Transverse colon (tissue), 4 donors: ENCODE data around the gene UMODL1. TPM values are rescaled to one million over a fixed set of nuclear protein-coding genes. Genes with fewer than 3 reads are reported as not detected.
A peak's percentile ranks its signal among the peaks of the same experiment; 100 is the strongest.

Source experiments
- DNase-seq: peaks from one replicate; pipeline ENCODE4 v3.0.0-alpha.2; 2019
- H3K27ac ChIP-seq, 4 donors: fragments of 200-600 bp; sonication (generic); 2 replicates each; pipeline ENCODE4 v1.5.1; 2016 to 2018; ENCODE audit warnings: inconsistent platforms in 4 of 4
- H3K27me3 ChIP-seq: fragments of 200-600 bp; sonication (generic); 2 replicates; pipeline ENCODE4 v1.5.1; 2017; ENCODE audit warnings: inconsistent platforms
- H3K36me3 ChIP-seq, 4 donors: fragments of 200-600 bp; sonication (generic); 2 replicates each; pipeline ENCODE4 v1.5.1; 2017 to 2019; ENCODE audit warnings: inconsistent platforms in 4 of 4
- H3K4me1 ChIP-seq, 4 donors: fragments of 200-600 bp; sonication (generic); 2 replicates each; pipeline ENCODE4 v1.5.1; 2017 to 2020; ENCODE audit warnings: inconsistent platforms in 4 of 4
- H3K4me3 ChIP-seq, 4 donors: fragments of 200-600 bp; sonication (generic); 1 replicate in 1 of 4; 2 replicates in 3 of 4; pipeline versions ENCODE4 v1.5.1 to v1.6.1; 2017 to 2019; ENCODE audit warnings: inconsistent platforms in 4 of 4
- H3K9me3 ChIP-seq, 2 donors: fragments of 200-600 bp; sonication (generic); 2 replicates each; pipeline ENCODE4 v1.5.1; 2017 to 2019; ENCODE audit warnings: inconsistent platforms in 2 of 2
- EP300 ChIP-seq: sonication (generic); formaldehyde crosslinking; IDR thresholded peaks from one replicate; pipeline ENCODE4 v1.6.1; 2017; ENCODE audit warnings: antibody characterized with exemption, low read depth
- POLR2A ChIP-seq: fragments of 450-650 bp; IDR thresholded peaks from one replicate; pipeline ENCODE4 v1.6.1; 2016; ENCODE audit warnings: antibody characterized with exemption, mild to moderate bottlenecking, moderate library complexity
- POLR2AphosphoS5 ChIP-seq, 3 donors: sonication (generic); formaldehyde crosslinking; IDR thresholded peaks; one replicate each; pipeline ENCODE4 v1.6.1; 2016; ENCODE audit warnings: antibody characterized with exemption in 3 of 3
- WGBS, 2 donors: methylation state at CpG; one replicate each; pipeline ENCODE4 v1.1.5; 2018; ENCODE audit warnings: low coverage in 1 of 2; 5-methylcytosine and 5-hydroxymethylcytosine counted together
- in situ Hi-C, 4 donors: fragments of 200-750 bp; cut with MboI; loops; one replicate each; pipeline versions ENCODE4 v1.15.0 to v1.15.1; 2017; ENCODE audit warnings: low sequenced_read_pairs in 3 of 4, low pct_ligation_motif_present in 1 of 4, low pct_unique_long_range_greater_than_20kb in 1 of 4
- intact Hi-C: fragments of 100-400 bp; cut with DNase I; formaldehyde crosslinking; loops from one replicate; pipeline ENCODE4 v1.15.1; 2023; ENCODE audit warnings: low total_unique reads
- total RNA-seq, 4 donors: library from RNA; depleted of rRNA; stranded (reverse); fragments of >200 nt; gene quantifications; one replicate each; pipeline ENCODE4 v1.1.0, GENCODE V29; 2016
- TF ChIP-seq, protein P1 (sequence below), 5 experiments: fragments of 200-600 bp in 3 of 5; fragments of 450-650 bp in 2 of 5; sonication (generic) in 3 of 5; IDR thresholded peaks; 1 replicate in 2 of 5; 2 replicates in 3 of 5; pipeline ENCODE4 v1.5.1; 2016 to 2017; ENCODE audit warnings: antibody characterized with exemption in 5 of 5, inconsistent platforms in 3 of 5, mild to moderate bottlenecking in 2 of 5, moderate library complexity in 1 of 5

UMODL1 gene
- total RNA-seq, 4 donors from 2014 or later = 0.16 to 3.2 (median 0.68) TPM; not detected in 1

GRCh38 chr21:42093991-42094421 lies 22.9 kb downstream of the UMODL1 start:
- intact Hi-C loops = no loop called here
- Histone ChIP-seq H3K27me3 (no peaks in the 10 kb centered on the region), H3K4me1 (peaks cover 12 to 26% (median 19%) of the 10 kb centered on the region in 4 donors), H3K36me3 (no peaks in the 10 kb centered on the region), H3K4me3 (no peak overlapping the region), H3K27ac (no peak overlapping the region), H3K9me3 (peaks cover 0 to 3% of the 10 kb centered on the region in 2 donors)
- 93% methylated on average over 15 of the region's 15 CpGs; no CpG with 5 or more reads in 1 of the 2 donors for WGBS, 2 donors
- TF ChIP-seq POLR2AphosphoS5 (IDR thresholded peaks at IDR 0.05) (no peak), POLR2A (no peak)
- DNase-seq = no peak
- in situ Hi-C loops = no loop called here

DNA sequence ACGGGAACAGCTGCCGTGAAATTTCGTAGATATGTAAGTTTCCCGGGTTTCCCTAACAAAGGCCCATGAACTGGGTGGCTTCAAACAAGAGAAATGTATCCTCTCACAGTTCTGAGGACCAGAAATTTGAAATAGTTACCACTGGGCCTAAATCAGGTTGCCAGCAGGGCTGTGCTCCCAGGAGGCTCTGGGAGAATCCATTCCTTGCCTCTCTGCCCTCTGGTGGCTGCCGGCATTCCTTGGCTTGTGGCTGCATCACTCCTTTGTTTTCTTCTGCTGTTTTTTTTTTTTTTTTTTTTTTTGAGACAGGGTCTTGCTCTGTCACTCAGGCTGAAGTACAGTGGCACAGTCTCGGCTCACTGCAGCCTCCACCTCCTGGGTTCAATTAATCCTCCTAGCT lies 23.7 kb downstream of the UMODL1 start:
- Histone ChIP-seq H3K4me3 (no peak overlapping the region), H3K27me3 (no peaks in the 10 kb centered on the region), H3K27ac (no peak overlapping the region), H3K36me3 (no peaks in the 10 kb centered on the region), H3K9me3 (peaks cover 0 to 3% of the 10 kb centered on the region in 2 donors), H3K4me1 (peaks cover 11 to 18% (median 15%) of the 10 kb centered on the region in 4 donors)
- intact Hi-C loops = no loop called here
- in situ Hi-C loops = no loop called here
- TF ChIP-seq, protein P1, sequence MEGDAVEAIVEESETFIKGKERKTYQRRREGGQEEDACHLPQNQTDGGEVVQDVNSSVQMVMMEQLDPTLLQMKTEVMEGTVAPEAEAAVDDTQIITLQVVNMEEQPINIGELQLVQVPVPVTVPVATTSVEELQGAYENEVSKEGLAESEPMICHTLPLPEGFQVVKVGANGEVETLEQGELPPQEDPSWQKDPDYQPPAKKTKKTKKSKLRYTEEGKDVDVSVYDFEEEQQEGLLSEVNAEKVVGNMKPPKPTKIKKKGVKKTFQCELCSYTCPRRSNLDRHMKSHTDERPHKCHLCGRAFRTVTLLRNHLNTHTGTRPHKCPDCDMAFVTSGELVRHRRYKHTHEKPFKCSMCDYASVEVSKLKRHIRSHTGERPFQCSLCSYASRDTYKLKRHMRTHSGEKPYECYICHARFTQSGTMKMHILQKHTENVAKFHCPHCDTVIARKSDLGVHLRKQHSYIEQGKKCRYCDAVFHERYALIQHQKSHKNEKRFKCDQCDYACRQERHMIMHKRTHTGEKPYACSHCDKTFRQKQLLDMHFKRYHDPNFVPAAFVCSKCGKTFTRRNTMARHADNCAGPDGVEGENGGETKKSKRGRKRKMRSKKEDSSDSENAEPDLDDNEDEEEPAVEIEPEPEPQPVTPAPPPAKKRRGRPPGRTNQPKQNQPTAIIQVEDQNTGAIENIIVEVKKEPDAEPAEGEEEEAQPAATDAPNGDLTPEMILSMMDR (IDR thresholded peaks at IDR 0.05) = no peak
- TF ChIP-seq EP300 (no peak), POLR2A (no peak), POLR2AphosphoS5 (IDR thresholded peaks at IDR 0.05) (no peak)
- 95% methylated on average over 5 of the region's 6 CpGs; no CpG with 5 or more reads in 1 of the 2 donors for WGBS, 2 donors
- DNase-seq = no peak

- Histone ChIP-seq H3K4me3 (no peak overlapping the region), H3K36me3 (no peaks in the 10 kb centered on the region), H3K9me3 (peaks cover 0 to 3% of the 10 kb centered on the region in 2 donors), H3K27ac (no peak overlapping the region), H3K4me1 (peaks cover 11 to 18% (median 15%) of the 10 kb centered on the region in 4 donors), H3K27me3 (no peaks in the 10 kb centered on the region)
- no peak for DNase-seq
- in situ Hi-C loops (no loop called here), intact Hi-C loops (no loop called here)
- no peak for TF ChIP-seq EP300
- TF ChIP-seq, protein P1 (IDR thresholded peaks at IDR 0.05) = no peak
- 98% methylated on average over 2 of the region's 2 CpGs; no CpG with 5 or more reads in 1 of the 2 donors for WGBS, 2 donors
These were observed 24.5 kb downstream of the UMODL1 start for GRCh38 chr21:42095581-42095980.

- H3K36me3 ChIP-seq = no peaks in the 10 kb centered on the region
- no peaks in the 10 kb centered on the region for H3K27me3 ChIP-seq
- TF ChIP-seq, protein P1 (IDR thresholded peaks at IDR 0.05) = no peak
- no peak for TF ChIP-seq POLR2AphosphoS5 (IDR thresholded peaks at IDR 0.05)
- TF ChIP-seq POLR2A = no peak
- in situ Hi-C loops (no loop called here), intact Hi-C loops (no loop called here)
- no peak overlapping the region for H3K4me3 ChIP-seq
- DNase-seq = no peak
- H3K9me3 ChIP-seq = peaks cover 0 to 3% of the 10 kb centered on the region in 2 donors
- peaks cover 11 to 26% (median 17%) of the 10 kb centered on the region in 4 donors for H3K4me1 ChIP-seq
- no peak overlapping the region for H3K27ac ChIP-seq
- WGBS, 2 donors = 82 to 83% methylated on average over 3 to 10 of the region's 10 CpGs
These were observed 25.4 kb downstream of the UMODL1 start for GRCh38 chr21:42096566-42096965.

GRCh38 chr21:42097274-42097673 lies 26.2 kb downstream of the UMODL1 start:
- intact Hi-C loops (no loop called here), in situ Hi-C loops (no loop called here)
- Histone ChIP-seq H3K36me3 (no peaks in the 10 kb centered on the region), H3K27me3 (no peaks in the 10 kb centered on the region), H3K27ac (peak overlapping the region; percentile 65 to 78 (median 70)), H3K9me3 (peaks cover 0 to 3% of the 10 kb centered on the region in 2 donors), H3K4me1 (peaks cover 11 to 33% (median 24%) of the 10 kb centered on the region in 4 donors), H3K4me3 (no peak overlapping the region)
- TF ChIP-seq POLR2AphosphoS5 (IDR thresholded peaks at IDR 0.05) = no peak
- no peak for TF ChIP-seq POLR2A
- TF ChIP-seq, protein P1 (IDR thresholded peaks at IDR 0.05) = no peak
- no peak for TF ChIP-seq EP300
- WGBS, 2 donors = 67 to 83% methylated on average over 1 to 3 of the region's 3 CpGs
- no peak for DNase-seq
